Activated CD8-positive, alpha-beta memory T cell treated with anti-CD3 and anti-CD28 coated beads for 24 hours (primary cell): Measurements from ENCODE around the gene PYROXD2.

ENCODE experiments used
- DNase-seq: peaks from one replicate; pipeline ENCODE4 v3.0.0-alpha.2; 2020

PYROXD2 gene

DNA sequence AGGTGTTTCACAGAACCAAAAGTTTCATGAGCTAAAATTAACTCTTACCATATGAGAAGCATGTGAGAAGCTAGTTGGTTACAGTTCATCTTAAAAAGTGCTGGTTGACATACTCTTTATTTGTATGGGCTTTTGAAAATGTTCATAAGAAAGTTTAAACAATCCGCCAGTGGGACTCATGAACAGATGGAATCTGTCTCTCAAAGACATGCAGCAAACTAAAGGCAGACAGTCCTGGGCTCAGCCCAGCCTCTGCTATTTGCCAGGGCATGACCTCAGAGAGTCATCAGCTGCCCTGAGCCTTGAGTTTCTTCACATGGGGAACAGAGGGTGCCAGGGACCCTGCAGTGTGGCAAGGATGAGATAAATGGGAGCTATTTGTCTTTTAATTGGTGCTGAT lies 3.2 kb downstream of the PYROXD2 start:
- no peak for DNase-seq

- no peak for DNase-seq
Observed at GRCh38 chr10:98411166-98411565, 3.8 kb downstream of the PYROXD2 start.

DNA sequence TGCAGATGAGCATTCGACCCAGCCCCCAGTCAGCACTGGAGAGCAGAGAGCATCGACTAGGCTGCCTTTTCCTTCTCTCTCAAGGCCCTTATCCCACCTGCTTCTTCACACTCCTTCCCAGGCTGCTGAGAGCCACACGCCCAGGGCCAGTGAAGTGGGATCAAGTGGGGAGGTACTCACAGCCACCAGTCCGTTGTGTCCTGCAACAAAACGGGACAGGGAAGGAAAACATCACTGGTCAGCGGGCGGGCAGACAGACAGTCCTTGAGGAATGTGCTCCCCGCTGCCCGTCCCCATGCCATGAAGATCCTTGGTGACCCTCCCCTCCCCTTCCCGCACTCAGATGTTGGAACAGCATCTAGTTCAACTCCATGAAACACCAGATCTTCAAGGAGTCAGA lies 4.2 kb downstream of the PYROXD2 start:
- no peak for DNase-seq

DNA sequence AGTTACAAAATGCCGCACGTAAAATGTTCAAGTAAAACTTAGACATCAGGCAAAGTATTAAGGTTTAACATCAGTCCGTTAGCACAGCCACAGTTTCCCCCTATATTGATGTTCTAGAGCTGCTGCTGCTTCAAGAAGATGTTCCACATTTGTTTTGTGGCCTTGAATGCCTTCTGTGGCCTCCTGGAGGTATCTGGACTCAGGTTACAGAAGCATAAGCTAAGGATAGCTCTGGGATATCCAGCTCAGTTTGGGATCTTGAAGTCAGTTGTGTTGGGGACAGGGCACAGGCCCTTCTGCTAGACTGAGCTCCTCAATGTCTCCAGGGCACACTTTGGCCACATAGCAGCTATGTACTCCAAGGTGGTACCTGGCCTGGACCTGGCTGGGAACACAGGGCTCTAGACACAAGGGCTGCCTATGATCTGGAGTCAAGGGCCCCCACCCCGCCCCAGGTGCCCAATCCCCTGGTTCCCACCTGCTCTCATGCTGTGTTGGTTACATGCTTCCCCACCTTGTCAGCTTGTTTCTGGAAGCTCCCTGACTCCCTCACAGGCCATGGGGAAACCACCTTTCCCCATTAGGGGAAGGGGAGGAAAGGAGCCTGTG lies 4.7 kb downstream of the PYROXD2 start:
- DNase-seq = no peak

- DNase-seq = no peak
Observed at GRCh38 chr10:98408799-98409198, 6.2 kb downstream of the PYROXD2 start.

- no peak for DNase-seq
Observed at GRCh38 chr10:98407744-98408241, 7.2 kb downstream of the PYROXD2 start.

GRCh38 chr10:98407017-98407743 lies 7.8 kb downstream of the PYROXD2 start:
- DNase-seq = no peak

- DNase-seq = no peak
Observed at GRCh38 chr10:98405422-98405821, 9.6 kb downstream of the PYROXD2 start.

DNA sequence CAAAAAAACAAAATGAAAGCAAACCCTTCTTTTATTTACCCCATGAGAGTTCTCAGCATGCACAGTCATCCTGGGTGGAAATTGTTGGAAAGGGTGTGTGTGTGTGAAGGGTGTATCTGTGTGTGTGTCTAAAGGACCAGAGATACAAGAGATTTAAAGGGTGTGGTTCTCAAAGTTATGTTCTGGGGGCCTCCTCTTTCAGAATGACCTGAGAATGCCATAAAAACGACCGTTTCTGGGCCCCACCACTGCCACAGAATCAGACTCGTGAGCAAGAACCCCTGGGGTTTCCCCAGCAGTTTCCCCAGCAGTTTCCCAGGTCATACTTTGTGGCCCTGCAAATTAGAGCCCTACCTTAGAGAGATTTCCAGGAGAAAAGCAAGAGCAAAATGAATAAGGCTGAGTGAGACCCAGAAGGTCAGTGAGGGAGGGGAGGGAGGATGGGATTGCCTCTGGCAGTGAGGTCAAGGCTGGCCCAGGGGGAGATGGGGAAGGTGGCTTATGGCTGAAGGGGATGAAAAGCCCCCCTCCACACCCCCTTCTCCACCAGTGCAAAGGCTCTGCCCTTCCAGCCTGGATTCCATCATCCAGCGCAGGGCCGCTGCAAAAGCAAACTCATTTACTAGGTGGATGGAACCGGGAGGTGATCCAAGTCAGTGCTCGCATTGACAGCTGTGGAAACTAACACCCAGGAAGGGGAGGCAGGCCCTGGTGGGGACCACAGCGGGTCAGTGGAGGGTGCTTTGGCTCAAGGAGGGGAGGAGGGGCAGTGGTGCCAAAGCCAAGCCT lies 10.2 kb downstream of the PYROXD2 start:
- DNase-seq = no peak

GRCh38 chr10:98403812-98404504 lies 11.0 kb downstream of the PYROXD2 start:
- no peak for DNase-seq

DNA sequence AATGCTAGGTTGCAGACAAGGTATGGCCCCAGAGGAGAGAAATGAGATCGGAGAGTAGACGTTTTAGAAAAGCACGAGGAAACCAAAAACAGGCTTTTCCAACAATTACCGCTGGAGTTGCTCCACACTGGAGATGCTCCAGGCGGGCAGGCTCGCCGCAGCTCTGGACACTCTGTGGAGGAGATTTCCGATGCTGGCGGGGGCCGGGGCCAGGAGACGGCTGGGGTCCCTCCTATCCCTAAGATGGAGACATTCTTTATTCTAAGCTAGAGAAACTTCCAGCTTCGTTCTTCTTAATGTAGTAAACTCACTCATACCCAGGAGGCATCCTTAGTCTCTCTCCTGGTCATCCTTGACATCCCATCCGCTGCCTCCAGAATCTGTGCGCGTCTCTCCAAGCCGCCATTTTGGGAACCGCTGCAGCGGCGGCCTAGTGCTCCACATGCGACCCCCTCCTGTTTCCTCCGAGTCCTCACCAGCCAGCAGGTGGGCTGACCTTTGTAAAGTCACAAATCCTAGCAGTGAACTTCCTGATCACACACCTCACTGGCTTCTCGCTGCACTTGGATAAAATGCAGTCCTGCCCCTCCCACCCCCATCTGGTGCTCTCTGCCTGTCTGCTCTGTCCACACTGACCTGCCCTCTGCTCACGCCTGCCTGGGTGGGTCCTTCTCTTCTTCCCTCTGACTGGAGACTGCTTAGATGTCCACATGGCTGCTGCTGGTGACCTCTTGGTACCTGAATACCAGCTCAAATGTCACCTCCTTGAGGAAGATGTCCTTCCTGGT lies 11.9 kb downstream of the PYROXD2 start:
- DNase-seq = no peak

DNA sequence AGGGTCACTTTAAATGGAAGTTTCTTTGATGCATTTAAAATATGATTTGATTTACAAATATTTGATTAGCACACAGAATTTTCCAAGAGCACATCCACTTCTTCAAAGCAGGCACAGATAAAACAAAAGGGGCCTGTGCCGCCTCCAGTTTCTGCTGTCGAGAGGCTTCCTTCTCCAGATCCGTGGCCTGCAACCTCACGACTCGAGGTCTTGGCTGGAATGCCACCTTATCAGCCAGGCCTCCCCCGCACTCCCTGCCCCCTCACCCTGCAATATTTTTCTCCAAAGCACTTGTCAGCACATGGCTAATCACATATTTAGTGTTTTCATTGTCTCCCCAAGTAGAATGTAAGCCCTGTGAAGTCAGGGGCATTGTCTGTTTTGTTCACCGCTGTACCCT lies 12.5 kb downstream of the PYROXD2 start:
- no peak for DNase-seq

DNA sequence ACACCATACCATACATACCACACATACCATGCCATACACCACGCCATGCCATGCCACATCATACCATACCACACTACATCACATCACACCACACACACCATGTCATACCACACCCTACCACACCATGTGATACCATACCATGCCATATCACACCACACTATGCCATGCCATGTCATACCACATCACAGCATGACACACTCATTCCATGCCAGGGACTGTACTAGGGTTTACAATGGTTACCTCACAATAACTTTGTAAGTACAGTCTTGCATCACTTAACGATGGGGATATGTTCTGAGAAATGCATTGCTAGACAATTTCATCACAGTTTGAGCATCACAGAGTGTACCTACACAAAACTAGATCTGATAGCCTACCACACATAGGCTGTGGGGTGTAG lies 14.5 kb downstream of the PYROXD2 start:
- DNase-seq = no peak

GRCh38 chr10:98399784-98400183 lies 15.2 kb downstream of the PYROXD2 start:
- DNase-seq = no peak

- DNase-seq = no peak
Observed at GRCh38 chr10:98397089-98397600, 17.8 kb downstream of the PYROXD2 start.

DNA sequence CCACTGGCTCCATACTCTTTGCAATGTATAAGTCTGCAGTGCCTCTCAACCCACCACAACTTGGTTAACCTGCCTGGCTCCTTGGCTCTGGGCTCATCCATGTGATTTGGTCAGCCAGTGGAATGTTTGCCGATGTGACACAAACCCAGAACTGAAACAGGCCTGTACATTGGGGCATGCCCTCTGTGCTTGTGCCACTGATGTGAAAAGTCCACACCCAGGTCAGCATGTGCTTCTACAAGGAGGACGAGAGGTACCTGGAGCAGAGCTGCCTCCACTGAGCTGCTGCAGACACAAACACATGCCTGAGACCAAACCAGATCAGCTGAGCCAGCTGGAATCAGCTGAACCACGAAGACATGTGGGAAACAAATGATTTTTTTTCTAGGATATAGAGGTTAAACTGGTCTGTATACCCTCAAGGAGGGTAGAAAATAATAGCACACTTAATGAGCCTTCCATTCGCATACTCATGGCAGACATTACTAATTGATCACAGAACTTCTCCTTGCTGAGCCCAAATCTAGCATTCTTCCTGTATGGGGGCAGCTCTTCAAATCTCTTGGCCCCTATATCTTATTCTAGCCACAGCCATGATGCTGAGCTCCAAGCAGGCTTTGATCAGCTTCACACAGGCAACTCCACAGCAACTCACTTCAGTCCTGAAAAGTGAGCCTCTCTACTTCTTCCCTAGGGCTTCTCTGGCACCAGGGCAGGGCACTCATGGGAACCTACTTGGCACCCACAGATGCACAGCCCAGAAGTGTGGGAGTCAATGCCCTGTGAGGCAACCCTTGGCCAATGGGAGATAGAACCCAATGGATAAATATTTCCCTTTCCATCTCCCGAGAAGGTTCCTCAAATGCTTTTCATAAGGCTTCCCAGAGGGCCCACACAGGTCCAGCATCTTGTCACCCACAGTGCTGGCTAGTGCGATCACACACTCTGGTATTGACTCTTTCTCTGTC lies 18.6 kb downstream of the PYROXD2 start:
- no peak for DNase-seq

GRCh38 chr10:98394851-98395440 lies 20.0 kb downstream of the PYROXD2 start:
- DNase-seq = no peak

- DNase-seq = no peak
Observed at GRCh38 chr10:98391578-98391991, 23.4 kb downstream of the PYROXD2 start.

- no peak for DNase-seq
Observed at GRCh38 chr10:98391065-98391464, 23.9 kb downstream of the PYROXD2 start.

- no peak for DNase-seq
Observed at GRCh38 chr10:98390406-98390805, 24.6 kb downstream of the PYROXD2 start.
